OCI-LY3 (cell line): Measurements from ENCODE around the gene AQP9.

Source experiments
- CTCF ChIP-seq: fragments of 200-600, 300-600 bp; sonication (generic); IDR thresholded peaks from 2 replicates; pipeline ENCODE4 v1.5.1; 2014; ENCODE audit warnings: antibody characterized with exemption, low read length, low read depth
- EZH2phosphoT487 ChIP-seq: fragments of 200-600 bp; shearing (Covaris generic); IDR thresholded peaks from 2 replicates; pipeline ENCODE4 v1.6.1; 2018; ENCODE audit warnings: antibody characterized with exemption, mixed run types, low read depth

DNA sequence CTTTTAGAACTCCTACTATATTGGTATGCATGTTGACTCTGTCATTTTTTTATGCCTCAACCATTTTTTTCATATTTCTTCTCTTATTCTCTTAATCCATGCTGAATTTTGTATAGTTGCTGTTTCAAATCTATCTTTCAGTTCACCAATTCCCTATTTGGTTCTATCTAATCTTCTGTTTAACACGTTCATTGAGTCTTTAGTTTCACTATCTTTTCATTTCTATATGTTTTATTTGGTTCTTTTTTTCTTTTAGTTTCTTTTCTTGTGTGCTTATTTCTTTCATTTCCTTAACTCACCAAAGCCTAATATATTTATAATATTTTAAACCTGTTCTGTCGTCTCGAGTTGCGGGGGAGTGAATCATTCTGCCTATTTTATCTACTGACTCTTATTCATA is 8.0 kb downstream of the AQP9 start:
- TF ChIP-seq CTCF (no peak), EZH2phosphoT487 (no peak)
